ENCODE data around the gene NCCRP1.
"Not testable (repeated sequence)": the region's sequence is repeated elsewhere in the genome, so short reads cannot be mapped to it uniquely, and the experiment has no call there.

NCCRP1 gene

DNA sequence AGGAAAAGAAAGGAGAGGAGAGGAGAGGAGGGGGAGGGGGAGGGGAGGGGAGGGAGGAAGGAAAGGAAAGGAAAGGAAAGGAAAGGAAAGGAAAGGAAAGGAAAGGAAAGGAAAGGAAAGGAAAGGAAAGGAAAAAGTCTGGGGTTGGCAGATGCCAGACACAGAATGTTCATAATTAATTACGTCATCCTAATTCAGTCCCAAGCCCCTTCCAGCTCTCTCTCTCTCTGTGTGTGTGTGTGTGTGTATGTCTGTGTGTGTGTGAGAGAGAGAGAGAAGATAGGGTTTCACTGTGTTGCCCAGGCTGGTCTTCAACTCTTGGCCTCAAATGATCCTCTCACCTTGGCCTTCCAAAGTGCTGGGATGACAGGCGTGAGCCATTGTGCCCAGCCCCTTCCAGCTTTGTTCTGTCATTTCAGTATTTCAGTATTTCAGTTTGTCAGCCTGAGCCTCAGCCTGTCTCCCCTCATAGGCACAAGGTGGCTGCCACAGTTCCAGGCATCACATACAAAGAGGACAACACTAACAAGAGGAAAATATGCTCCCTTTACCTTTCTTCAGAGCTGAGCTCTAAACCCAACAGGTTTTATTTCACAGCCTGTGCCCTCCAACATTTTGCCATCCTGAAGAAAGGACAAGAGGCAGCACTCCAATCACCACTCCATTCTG is 33.5 kb downstream of the NCCRP1 start:
- H3K27ac ChIP-seq = no peak overlapping the region
- TF ChIP-seq, protein P1, sequence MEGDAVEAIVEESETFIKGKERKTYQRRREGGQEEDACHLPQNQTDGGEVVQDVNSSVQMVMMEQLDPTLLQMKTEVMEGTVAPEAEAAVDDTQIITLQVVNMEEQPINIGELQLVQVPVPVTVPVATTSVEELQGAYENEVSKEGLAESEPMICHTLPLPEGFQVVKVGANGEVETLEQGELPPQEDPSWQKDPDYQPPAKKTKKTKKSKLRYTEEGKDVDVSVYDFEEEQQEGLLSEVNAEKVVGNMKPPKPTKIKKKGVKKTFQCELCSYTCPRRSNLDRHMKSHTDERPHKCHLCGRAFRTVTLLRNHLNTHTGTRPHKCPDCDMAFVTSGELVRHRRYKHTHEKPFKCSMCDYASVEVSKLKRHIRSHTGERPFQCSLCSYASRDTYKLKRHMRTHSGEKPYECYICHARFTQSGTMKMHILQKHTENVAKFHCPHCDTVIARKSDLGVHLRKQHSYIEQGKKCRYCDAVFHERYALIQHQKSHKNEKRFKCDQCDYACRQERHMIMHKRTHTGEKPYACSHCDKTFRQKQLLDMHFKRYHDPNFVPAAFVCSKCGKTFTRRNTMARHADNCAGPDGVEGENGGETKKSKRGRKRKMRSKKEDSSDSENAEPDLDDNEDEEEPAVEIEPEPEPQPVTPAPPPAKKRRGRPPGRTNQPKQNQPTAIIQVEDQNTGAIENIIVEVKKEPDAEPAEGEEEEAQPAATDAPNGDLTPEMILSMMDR (conservative IDR thresholded peaks at IDR 0.05) = no peak

DNA sequence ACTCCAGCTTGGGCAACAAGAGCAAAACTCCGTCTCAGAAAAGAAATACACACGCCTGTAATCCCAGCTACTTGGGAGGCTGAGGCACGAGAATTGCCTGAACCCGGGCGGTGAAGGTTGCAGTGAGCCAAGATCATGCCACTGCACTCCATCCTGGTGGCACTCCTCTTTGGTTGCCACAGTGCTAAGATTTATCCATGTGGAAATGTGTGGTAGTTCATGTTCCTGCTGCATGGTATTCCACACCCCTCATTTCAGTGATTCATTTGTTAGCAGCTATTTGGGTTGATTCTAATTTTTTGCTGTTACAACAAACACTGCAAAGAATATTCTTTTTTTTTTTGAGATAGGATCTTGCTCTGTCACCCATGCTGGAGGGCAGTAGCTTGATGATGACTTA is 35.9 kb downstream of the NCCRP1 start:
- no peak overlapping the region for H3K27ac ChIP-seq
- TF ChIP-seq, protein P1 (conservative IDR thresholded peaks at IDR 0.05) = no peak

DNA sequence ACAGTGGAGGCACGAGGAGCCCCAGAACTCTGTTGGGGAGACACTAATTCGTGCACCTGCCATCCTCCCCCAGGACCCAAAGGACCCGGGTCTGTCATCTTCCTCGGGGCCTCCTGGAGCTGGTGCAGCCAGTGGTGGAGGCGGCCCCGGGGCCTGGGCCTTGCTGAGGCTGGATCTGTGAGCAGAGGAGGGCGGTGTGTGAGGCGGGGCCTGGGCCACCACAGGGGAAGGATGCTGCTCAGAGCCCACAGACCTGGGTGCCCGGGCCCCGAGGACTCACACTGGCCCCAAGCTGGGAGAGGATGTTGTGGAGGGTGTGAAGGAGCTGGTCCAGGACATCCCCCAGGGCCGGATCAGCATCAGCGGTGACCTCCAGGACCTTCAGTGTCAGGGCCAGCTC is 39.8 kb downstream of the NCCRP1 start:
- TF ChIP-seq, protein P1 (conservative IDR thresholded peaks at IDR 0.05) = no peak
- H3K27ac ChIP-seq = no peak overlapping the region

DNA sequence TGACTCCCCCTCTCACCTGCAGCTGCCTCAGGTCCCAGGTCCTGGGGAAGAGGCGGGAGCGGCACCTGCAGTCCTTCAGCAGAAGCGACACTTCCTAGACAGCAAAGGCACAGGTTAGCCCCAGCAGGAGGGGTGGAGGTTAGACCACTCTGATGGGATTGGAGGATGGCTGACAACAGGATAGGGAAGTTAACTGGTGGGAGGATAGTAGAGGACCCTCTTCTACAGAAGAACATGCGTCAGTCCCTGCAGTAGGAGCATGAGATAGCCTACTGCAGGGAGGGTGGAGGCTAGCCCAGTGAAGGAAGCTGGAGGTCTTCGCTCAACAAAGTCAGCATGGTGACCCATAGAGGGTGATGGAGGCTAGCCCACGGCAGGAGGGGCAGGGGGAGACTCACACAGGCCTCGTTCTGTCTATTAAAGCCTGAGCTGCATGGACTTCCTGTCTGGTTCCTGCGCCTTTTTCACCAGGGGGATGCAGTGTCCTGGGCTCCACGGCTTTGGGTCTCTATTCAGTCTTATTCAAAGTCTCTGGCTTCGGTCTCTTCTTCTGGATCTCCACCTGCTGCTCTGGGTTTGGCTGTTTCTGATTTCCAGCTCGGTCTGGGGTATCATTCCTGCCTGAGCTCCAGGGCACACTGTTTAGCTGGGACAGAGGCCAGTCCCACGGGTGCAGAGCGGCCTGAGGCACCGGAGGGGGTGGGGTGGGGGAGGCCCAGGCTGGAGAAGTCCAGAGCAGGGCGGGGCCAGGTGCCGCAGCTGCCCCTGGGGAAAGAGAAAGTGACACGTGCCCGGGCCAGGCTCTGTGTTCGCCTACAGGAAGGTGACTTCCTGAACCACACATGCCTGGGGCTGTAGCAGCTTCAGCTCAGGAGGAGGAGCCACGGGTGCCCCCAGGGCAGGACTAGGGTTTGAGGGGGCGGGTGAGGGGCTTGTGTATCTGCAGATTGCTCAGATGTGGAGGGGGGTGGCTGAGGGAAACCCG is 40.7 kb downstream of the NCCRP1 start:
- H3K27ac ChIP-seq = peak overlapping the region; percentile 67
- TF ChIP-seq, protein P1 (conservative IDR thresholded peaks at IDR 0.05) = no peak

DNA sequence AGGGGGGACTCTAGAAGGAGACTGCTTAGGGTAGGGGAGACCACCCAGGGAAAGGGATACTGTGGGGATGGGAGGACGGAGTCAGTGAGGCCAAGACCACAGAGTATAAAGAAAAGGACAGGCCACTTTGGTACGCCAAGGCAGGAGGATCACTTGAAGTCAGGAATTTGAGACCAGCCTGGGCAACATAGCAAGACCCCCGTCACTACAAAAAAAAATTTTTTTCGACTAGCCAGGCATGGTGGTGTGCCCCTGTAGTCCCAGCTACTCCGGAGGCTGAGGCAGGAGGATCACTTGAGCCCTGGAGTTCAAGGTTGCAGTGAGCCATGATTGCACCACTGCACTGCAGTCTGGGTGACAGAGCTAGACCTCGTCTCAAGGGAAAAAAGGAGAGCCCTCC is 41.4 kb downstream of the NCCRP1 start:
- peak overlapping the region; percentile 67 for H3K27ac ChIP-seq
- TF ChIP-seq, protein P1 (conservative IDR thresholded peaks at IDR 0.05) = no peak

DNA sequence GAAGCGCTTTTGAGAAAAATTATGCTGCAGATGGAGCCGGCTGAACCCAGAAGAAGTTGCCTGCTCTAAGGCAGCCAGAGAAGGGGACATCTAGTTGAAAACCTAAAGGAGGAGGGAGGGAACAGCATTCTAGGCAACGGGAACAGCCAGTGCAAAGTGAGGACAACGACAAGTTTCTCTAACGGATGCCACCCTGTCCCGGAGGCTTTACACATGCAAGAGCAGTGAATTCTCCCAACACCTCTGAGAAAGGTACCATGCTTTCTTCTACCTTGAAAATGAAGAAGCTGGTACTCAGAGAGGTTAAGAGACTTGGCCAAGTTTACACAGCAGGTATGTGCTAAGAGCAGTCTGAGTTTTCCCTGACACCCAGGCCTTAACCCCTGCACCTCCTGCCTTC is 42.2 kb downstream of the NCCRP1 start:
- TF ChIP-seq, protein P1 (conservative IDR thresholded peaks at IDR 0.05) = no peak
- no peak overlapping the region for H3K27ac ChIP-seq

DNA sequence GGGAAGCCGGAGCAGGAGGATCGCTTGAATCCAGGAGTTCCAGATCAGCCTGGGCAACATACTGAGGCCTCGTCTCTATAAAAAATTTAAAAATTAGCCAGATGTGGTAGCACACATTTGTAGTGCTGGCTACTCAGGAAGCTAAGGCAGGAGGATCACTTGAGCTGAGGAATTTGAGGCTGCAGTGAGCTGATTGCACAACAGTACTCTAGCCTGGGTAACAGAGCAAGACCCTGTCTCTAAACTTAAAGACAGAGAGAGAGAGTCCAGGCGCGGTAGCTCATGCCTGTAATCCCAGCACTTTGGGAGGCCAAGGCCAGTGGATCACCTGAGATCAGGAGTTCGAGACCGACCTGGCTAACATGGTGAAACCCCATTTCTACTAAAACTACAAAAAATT is 43.7 kb downstream of the NCCRP1 start:
- no peak overlapping the region for H3K27ac ChIP-seq
- TF ChIP-seq, protein P1 (conservative IDR thresholded peaks at IDR 0.05) = no peak

DNA sequence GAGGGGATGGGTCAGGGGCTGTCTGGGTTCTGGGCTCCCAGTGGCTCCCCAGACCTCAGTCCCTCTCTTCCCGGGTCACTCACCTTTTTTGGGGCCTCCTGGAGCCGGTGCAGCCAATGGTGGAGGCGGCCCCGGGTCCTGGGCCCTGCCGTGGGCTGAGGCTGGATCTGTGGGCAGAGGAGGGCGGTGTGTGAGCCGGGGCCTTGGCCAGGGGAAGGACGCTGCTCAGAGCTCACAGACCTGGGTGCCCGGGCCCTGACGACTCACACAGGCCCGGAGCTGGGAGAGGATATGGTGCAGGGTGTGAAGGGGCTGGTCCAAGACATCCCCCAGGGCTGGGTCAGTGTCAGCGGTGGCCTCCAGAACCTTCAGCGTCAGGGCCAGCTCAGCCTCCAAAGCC is 47.0 kb downstream of the NCCRP1 start:
- not testable (repeated sequence) for H3K27ac ChIP-seq

DNA sequence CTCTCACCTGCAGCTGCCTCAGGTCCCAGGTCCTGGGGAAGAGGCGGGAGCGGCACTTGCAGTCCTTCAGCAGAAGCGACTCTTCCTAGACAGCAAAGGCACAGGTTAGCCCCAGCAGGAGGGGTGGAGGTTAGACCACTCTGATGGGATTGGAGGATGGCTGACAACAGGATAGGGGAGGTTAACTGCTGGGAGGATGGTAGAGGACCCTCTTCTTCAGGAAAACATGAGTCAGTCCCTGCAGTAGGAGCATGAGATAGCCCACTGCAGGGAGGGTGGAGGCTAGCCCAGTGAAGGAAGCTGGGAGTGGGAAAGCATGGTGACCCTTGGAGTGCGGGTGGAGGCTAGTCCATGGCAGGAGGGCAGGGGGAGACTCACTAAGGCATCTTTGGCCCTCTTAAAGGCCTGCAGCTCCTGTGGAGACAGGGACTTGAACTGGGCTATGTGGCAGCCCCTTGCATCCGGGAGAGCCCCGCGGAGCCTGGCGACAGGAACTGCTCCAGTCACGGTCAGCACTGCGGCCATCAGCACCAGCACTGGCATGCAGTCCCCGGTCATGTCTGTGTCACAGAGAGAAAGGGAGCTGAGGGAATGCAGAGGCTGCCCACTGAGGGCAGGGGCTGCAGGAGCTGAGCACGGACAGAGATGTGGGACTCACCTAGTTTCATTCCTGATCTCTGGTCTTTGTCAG is 47.8 kb downstream of the NCCRP1 start, which contains the start of gene IFNL3:
Gene IFNL3 (minus strand): TSS at position 597 of the 691 bp plus-strand sequence. CDS start 39 bp downstream, at position 558.
- not testable (repeated sequence) for H3K27ac ChIP-seq

DNA sequence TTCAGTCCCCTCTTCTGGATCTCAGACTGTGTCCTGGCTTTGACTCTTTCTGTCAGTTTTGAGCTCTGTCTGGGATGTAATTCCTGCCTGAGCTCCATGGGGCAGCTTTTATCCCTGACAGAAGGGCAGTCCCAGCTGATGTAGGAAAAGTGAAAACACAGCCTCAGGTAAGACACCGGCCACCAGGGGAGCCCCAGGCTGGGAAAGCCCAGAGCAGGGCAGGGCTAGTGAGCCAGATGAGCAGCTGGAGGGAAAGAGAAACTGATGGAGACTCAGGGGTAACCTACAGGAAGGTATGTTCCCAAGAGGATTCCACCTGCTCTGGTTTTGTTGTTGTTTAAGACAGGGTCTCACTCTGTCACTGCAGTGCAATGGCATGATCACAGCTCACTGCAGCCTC is 48.4 kb downstream of the NCCRP1 start:
- H3K27ac ChIP-seq = not testable (repeated sequence)

Data from VCaP (cell line).